AG09319 (cell line): Measurements from ENCODE around the gene LENEP.

ENCODE experiments used
- DNase-seq: peaks from one replicate; pipeline ENCODE4 v3.0.0-alpha.2; 2010; ENCODE audit warnings: low read depth; ENCODE audit errors: extremely low read depth
- TF ChIP-seq, protein P1 (sequence below): IDR thresholded peaks from 2 replicates; pipeline ENCODE4 v1.5.1; 2011; ENCODE audit warnings: low read depth, mild to moderate bottlenecking, inconsistent platforms, low read length, moderate library complexity

Gene LENEP

GRCh38 chr1:155000726-155001424, 7.5 kb downstream of the LENEP start:
- TF ChIP-seq, protein P1, sequence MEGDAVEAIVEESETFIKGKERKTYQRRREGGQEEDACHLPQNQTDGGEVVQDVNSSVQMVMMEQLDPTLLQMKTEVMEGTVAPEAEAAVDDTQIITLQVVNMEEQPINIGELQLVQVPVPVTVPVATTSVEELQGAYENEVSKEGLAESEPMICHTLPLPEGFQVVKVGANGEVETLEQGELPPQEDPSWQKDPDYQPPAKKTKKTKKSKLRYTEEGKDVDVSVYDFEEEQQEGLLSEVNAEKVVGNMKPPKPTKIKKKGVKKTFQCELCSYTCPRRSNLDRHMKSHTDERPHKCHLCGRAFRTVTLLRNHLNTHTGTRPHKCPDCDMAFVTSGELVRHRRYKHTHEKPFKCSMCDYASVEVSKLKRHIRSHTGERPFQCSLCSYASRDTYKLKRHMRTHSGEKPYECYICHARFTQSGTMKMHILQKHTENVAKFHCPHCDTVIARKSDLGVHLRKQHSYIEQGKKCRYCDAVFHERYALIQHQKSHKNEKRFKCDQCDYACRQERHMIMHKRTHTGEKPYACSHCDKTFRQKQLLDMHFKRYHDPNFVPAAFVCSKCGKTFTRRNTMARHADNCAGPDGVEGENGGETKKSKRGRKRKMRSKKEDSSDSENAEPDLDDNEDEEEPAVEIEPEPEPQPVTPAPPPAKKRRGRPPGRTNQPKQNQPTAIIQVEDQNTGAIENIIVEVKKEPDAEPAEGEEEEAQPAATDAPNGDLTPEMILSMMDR, result no peak
- no peak for DNase-seq

DNA sequence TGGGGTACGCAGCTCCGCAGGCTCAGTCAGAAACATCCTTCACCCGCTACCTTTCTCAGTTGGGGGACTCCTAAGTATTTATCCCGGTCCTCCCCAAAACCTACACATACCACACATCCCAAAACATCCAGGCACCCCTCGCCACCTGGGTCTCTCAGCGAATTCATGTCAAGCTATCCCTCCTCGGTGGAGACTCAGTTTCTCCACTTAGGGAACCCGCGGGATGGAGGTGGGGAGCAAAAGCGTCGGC, 8.0 kb downstream of the LENEP start:
- no peak for DNase-seq
- TF ChIP-seq, protein P1, result no peak

- peak; percentile 98 for DNase-seq
- TF ChIP-seq, protein P1, result peak; percentile 65
These were observed 8.5 kb downstream of the LENEP start for GRCh38 chr1:155001675-155002463.

DNA sequence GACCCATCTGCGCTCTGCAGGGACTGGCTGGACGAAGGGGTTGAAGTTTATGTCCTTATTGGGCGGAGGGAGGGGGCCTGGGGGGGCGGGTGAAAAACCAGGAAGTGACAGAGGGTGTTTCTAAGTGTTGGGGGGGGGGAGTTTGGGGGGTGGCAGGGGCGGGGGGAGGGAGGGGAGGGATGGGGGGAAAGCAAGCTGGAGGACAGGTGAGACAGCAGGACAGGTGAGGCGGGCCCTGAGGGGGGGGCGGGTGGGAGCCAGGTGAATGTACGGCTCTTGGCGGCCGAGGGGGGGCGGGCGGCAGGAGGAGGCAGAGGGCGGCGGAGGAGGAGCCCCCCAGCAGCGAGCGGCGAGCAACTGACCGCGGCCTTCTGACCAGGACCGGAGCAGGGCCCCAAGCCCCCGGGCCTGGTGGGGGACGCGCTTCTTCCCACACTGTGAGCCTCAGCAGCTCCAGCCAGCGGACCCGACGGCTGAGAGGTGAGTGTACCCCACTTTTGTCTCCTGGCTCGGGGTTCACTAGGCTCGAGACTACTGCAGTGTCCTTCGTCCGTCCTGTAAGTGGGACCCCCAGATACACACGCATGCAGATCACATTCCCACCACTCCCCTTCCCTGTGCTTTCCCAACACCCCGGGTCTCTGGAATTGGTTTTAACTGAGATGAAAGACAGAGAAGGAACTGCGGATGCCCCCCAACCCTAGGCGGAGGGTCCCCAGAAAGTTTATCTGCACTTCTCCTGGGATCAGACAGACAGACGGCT, 9.3 kb downstream of the LENEP start, which contains the start of gene ZBTB7B:
ZBTB7B (plus strand) TSS at position 339 of the 763 bp plus-strand sequence. CDS start 11,859 bp downstream, outside the sequence.
- TF ChIP-seq, protein P1, result no peak; the same call in 1 of the 2 replicates
- DNase-seq, result no peak

DNA sequence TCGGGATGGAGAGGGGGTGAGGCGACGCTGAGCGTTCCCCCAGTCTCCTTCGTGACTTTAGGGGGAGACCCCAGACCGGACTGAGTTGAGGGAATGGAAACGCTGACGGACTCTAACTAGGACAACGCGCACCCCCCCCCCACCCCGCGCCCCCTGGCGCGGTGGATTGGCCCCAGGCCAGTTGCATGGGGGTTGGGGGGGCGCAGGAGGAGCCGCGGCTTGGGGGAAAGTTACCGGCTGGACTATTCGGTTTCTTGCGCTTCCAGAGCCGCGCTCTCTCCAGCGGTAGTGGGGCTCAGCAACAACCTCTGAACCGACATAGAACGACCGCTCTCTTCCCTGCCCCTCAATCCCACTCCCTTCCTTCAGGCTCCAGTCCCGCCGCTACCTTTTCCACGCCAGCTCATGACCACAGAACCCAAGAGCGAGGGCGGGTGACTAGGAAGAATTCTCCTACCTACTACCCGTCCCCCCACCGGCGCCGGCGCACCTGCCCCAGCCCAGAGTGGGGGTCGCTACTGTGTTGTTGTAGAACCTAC, 9.9 kb downstream of the LENEP start:
- DNase-seq, result no peak
- TF ChIP-seq, protein P1, result no peak

DNA sequence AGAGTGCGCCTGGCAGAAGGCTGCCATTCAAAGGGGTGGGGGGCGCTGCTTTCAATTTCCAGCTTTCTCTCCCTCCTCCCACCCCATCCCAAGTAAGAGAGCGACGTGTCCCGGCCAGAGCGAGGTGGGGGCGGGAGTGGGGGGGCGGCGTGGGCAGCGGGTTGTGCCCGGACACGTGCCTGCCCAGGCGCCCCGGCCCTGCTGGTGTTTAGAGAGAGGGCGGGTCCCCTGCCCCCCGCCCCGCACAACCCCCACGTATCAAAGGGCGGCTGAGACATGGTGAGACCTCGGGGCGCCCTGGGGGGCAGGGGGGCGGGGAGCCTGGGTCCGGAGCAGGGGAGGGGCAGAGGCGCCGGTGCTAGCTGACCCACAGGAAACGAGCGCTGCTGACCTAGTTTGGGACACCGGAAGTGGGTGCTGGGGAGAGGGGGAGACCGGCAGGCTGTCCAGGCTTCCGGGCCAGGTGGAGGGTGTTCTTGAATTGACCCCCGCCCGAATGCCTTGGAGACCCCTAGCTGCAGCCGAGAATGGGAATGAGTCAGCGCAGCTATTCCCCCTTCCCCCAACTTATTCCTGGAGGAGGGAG, 10.5 kb downstream of the LENEP start:
- TF ChIP-seq, protein P1, result no peak
- no peak for DNase-seq
